ENCODE measurements around the gene RABEP1.
"Not testable (repeated sequence)": the region's sequence is repeated elsewhere in the genome, so short reads cannot be mapped to it uniquely, and the experiment has no call there.

RABEP1 gene

GRCh38 chr17:5429191-5429887 lies 147.3 kb downstream of the RABEP1 start:
- no peak for DNase-seq

- no peak for DNase-seq
Measured at GRCh38 chr17:5430413-5430999, 148.4 kb downstream of the RABEP1 start.

GRCh38 chr17:5431234-5431633 lies 149.2 kb downstream of the RABEP1 start:
- DNase-seq: not testable (repeated sequence)

- no peak for DNase-seq
Measured at GRCh38 chr17:5431949-5432556, 150.0 kb downstream of the RABEP1 start.

- DNase-seq: no peak
Measured at GRCh38 chr17:5434984-5435383, 152.9 kb downstream of the RABEP1 start.
